Measurements from ENCODE around the gene LRRC27.

LRRC27 gene

GRCh38 chr10:132417257-132417910 is 85.4 kb downstream of the LRRC27 start:
- no peak for ATAC-seq
- TF ChIP-seq CREB5 (CRISPR knock-in tag; IDR thresholded peaks at IDR 0.05; ENCODE audit: low read depth) (no peak), ISL1 (CRISPR knock-in tag; IDR thresholded peaks at IDR 0.05) (no peak), TSHZ2 (CRISPR knock-in tag; IDR thresholded peaks at IDR 0.05) (no peak), ESRRG (CRISPR knock-in tag; IDR thresholded peaks at IDR 0.05) (no peak), OSR1 (CRISPR knock-in tag; IDR thresholded peaks at IDR 0.05) (no peak), ZNF8 (CRISPR knock-in tag; IDR thresholded peaks at IDR 0.05) (no peak), BACH2 (CRISPR knock-in tag; IDR thresholded peaks at IDR 0.05; ENCODE audit: borderline replicate concordance) (no peak), GLIS3 (CRISPR knock-in tag; IDR thresholded peaks at IDR 0.05) (no peak), ARNTL (CRISPR knock-in tag; IDR thresholded peaks at IDR 0.05; ENCODE audit: borderline replicate concordance, low read depth) (no peak), RARB (CRISPR knock-in tag; IDR thresholded peaks at IDR 0.05) (no peak), ZNF565 (CRISPR knock-in tag; conservative IDR thresholded peaks at IDR 0.05; ENCODE audit: low read depth) (no peak), ZFP3 (CRISPR knock-in tag; IDR thresholded peaks at IDR 0.05) (no peak), POU6F1 (CRISPR knock-in tag; IDR thresholded peaks at IDR 0.05; ENCODE audit: borderline replicate concordance, low read depth) (no peak), ZFP30 (CRISPR knock-in tag; IDR thresholded peaks at IDR 0.05) (no peak), ZNF70 (CRISPR knock-in tag; IDR thresholded peaks at IDR 0.05) (no peak)
- TF ChIP-seq, protein P1, sequence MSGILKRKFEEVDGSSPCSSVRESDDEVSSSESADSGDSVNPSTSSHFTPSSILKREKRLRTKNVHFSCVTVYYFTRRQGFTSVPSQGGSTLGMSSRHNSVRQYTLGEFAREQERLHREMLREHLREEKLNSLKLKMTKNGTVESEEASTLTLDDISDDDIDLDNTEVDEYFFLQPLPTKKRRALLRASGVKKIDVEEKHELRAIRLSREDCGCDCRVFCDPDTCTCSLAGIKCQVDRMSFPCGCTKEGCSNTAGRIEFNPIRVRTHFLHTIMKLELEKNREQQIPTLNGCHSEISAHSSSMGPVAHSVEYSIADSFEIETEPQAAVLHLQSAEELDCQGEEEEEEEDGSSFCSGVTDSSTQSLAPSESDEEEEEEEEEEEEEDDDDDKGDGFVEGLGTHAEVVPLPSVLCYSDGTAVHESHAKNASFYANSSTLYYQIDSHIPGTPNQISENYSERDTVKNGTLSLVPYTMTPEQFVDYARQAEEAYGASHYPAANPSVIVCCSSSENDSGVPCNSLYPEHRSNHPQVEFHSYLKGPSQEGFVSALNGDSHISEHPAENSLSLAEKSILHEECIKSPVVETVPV (CRISPR knock-in tag; IDR thresholded peaks at IDR 0.05), result no peak
- TF ChIP-seq, protein P2, sequence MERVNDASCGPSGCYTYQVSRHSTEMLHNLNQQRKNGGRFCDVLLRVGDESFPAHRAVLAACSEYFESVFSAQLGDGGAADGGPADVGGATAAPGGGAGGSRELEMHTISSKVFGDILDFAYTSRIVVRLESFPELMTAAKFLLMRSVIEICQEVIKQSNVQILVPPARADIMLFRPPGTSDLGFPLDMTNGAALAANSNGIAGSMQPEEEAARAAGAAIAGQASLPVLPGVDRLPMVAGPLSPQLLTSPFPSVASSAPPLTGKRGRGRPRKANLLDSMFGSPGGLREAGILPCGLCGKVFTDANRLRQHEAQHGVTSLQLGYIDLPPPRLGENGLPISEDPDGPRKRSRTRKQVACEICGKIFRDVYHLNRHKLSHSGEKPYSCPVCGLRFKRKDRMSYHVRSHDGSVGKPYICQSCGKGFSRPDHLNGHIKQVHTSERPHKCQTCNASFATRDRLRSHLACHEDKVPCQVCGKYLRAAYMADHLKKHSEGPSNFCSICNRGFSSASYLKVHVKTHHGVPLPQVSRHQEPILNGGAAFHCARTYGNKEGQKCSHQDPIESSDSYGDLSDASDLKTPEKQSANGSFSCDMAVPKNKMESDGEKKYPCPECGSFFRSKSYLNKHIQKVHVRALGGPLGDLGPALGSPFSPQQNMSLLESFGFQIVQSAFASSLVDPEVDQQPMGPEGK (CRISPR knock-in tag; IDR thresholded peaks at IDR 0.05; ENCODE audit: borderline replicate concordance), result no peak

DNA sequence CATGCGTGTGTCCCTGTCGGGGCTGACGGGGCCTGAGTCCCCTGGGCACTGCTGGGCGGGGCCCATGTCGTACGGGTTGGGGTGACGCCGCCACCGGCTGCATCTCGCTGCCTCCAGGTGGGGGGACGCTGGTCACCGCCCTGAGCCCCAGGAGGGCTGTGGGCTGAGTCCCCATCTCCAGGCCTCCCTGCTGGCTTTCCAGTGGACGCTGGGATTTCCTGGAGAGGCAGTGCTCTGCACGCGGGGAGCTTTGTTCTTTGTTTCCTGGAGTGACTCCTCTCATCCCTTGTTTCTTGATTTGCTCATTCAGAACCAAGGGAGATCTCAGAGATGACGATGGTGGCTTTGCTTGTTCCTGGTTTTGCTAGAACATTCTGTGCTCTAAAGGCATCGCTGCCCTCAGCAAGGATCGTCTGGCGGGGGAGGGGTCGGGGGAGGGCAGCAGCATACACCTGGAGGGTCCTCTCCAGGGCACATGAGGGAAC is 86.0 kb downstream of the LRRC27 start:
- TF ChIP-seq BACH2 (CRISPR knock-in tag; IDR thresholded peaks at IDR 0.05; ENCODE audit: borderline replicate concordance) (no peak), CSDC2 (CRISPR knock-in tag; IDR thresholded peaks at IDR 0.05) (no peak), ZNF565 (CRISPR knock-in tag; conservative IDR thresholded peaks at IDR 0.05; ENCODE audit: low read depth) (no peak), ISL1 (CRISPR knock-in tag; IDR thresholded peaks at IDR 0.05) (no peak), TCF4 (CRISPR knock-in tag; IDR thresholded peaks at IDR 0.05; ENCODE audit: borderline replicate concordance) (no peak), POU6F1 (CRISPR knock-in tag; IDR thresholded peaks at IDR 0.05; ENCODE audit: borderline replicate concordance, low read depth) (no peak), ZNF70 (CRISPR knock-in tag; IDR thresholded peaks at IDR 0.05) (no peak)
- no peak for ATAC-seq
